HTR-8/SVneo (cell line): Measurements from ENCODE around the gene GHR.
"Not testable (repeated sequence)": the region's sequence is repeated elsewhere in the genome, so short reads cannot be mapped to it uniquely, and the experiment has no call there.

Experiments used
- DNase-seq: peaks from one replicate; pipeline ENCODE4 v3.0.0; 2011; ENCODE audit warnings: low spot score, mixed read lengths; ENCODE audit not compliant: insufficient read length
- FAIRE-seq: peaks from 2 replicates; lab custom pipeline; 2011; peaks lifted over from hg19 to GRCh38; lab: Jason Lieb, UNC

The GHR gene

DNA sequence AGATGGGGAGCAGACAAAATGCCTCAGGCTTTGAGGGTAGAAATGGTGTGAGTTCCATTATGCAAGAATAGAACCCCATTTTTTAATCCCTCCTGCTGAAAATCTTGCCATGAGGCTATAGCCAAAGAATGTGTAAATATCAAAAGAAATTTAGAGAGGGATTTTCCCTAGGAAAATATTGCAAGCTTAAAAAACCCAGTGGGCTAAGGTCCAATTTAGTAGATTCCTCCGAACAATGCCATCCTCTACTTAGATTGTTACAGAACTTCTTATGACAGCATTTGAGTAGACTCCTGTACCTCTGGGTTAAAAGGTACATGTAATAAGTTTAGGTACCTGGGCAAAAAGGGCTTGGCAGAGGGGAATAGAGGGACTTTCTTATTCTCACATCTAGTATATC is 138.4 kb downstream of the GHR start:
- DNase-seq (no peak), FAIRE-seq (no peak)

DNA sequence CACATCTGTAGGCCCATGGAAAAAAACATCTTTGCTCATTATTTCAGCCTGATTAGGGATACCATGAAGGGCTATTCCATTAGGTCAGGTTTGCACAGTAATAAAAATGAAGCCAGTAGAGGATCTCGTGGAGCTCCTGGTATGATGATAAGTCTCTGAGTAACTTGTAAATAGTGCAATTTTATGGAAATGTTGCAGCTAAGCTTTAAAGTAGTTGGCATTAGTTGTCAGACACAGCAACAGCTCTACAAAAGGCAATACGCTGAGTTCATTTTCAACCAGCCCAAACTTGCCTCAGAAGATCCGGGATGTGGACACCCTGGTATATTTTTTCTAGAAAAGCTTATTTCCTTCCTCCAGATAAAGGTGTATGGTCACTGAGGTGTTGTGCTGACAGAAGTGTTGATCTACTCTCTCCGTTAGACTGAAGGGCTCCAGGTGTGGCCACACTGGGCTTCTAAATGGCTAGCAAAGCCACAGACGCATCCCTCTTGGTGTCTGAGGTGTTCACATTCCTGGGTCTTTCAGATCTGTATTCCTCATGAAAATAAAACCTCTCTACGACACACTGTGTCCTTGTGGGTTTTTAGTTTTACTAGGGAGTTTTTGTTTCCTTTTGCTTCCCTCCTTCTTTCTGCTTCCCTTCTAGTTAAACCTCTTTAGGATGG is 141.6 kb downstream of the GHR start:
- no peak for DNase-seq
- no peak for FAIRE-seq

DNA sequence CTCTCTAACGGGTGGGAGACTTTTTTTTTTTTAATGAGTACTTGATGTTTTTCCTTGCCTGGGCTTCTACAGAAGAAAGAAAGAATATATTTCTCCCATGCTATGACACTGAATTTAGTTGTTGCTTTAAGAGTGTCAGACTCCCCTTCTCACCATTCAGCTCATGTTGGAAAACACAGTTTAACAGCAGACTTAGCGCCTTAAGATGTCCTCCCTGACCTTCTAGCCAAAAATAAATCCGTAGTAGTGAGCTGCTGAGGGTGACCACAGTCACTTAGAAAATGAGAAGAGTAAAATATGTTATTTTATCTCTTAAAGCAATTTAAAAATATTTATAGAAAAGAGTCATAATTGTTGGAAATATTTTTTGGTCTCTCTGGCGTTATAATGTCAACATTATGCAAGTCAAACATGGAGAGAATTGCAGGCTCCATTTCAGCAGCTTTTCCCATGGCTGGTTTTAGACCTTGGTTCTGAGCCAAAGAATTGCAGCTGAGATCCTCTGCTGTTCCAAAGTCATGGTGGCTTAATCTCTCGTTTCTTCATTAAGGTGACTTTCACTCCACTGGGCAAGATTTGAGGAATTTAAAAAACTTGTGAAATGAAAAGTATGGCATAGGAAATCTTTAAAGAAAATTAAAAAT is 143.5 kb downstream of the GHR start:
- DNase-seq (no peak), FAIRE-seq (no peak)

DNA sequence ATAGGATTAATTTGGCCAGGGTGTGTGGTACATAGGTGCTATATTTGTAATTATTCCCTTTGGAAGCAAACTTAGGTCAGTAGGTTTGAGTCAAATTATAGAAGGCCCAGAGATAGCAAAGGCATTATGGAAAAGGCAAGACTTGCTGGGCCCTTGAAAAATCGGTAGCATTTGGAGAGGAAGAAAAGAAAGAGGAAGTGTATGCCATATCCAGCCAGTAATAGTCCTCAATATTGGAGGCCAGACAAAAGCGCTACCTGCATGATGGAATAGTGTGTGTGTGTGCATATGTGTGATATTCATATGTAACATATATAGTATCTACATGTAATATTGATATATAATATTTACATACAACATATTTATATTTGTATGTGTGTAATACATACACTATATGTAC is 146.1 kb downstream of the GHR start:
- FAIRE-seq (no peak), DNase-seq (no peak)

DNA sequence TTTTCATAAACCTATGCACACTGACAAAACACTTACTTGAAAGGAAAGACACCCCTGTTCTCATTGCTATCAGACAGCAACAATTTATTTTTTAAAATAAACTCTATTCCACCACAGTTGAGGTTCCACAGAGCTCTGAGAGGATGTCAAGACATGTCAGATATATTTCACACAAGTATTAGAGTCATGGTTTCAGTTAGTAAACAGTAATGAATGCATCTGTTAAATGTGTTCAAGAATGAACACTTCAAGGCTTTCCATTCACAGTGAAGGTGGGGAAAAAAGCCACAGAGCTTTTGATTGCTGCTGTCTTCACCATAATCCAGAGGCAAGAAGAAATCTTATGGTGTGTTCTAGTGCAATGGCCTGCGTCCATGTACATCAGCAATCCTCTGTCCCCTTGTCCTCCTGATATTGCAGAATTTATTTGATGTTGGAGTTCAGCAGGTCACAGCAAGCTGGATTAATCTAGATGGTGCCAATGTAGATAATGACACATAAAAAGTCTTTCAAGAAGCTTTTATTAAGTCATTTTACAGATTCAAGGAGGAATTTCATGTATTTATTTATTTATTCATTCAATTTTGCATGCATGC is 146.8 kb downstream of the GHR start:
- DNase-seq (no peak), FAIRE-seq (no peak)

DNA sequence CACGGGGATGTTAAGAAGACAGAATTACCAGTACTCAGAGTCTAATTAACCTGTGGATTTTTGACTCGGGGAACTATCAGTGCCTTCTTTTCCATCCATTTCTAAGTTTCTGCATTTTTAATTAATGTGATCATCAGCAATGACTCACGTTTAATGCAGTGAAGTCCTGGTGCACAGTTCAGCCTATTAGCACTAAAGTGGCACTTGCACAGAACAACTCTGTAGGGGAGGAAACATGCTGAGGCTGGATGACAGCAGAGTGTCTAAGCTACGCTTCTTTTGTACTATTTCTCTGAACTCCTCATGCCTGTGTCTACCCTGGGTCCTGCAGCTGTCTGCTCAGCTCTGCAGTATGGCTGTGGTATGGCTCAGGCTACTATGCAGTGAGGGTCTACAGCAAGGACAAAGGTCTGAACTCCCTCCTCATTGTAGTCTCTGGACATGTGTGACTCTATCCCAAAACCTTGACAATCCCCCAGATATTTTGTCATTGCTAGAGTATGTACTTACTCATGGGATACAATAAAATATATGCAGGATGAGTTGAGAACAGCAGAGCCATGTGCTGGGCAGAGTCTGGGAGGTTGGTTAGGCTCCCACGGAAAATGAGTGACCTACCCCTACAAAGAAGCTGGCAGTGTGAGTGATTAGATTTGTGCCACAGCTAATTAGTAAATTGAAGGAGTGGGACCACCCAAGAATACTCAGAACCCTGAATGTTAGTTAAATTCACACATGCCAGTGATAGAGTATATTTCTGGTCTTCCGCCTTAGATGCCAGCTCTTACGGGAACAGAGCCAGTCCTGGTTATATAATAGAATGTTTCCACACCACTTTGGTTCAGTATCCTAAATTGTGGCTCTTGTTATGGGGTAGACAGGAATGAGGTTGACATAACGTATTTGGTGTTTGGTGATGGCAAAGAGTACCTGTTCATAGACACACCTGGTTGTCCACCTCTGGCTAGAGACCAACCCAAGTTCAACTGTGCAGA is 148.0 kb downstream of the GHR start:
- DNase-seq = no peak

DNA sequence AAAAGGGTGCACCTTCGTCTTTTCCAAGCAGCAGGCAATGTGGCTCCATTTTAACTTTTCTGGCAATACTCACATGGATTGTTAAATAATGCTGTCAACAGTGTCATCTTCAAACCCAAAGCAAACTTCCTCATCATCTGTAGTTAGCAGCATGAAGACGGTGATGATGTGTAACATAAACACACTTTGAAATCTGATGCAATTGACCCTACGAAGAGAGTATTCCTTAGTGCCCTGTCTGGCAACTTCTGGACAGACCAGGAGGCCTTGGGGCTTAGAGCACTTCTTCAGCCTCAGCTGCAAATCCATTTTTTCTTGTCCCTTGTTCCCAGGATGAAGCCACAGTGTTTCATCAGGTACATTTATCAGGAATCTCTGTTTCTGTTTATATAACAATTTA is 149.1 kb downstream of the GHR start:
- no peak for DNase-seq
- no peak for FAIRE-seq

More for the DNA sequence above, 148.0 kb downstream of the GHR start:
- peak; percentile 44 for FAIRE-seq

DNA sequence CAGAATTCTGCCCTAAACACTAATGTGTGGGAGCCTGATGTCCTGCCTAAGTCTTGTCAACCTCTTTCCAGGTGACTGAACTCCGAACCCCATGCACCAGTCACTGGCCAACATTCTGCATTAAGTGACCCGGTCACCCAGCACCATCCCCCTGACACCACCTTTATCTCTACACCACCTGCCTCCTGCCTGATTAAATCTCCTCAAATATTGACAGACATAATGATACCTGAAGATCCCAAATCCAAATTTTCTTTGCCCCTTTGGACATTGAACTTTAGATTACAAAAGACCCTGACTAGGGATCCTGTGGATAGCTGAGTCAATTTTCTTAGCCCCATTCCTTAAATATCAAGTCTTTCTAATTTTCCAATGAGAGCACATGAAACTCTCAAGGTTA is 150.1 kb downstream of the GHR start:
- no peak for FAIRE-seq
- DNase-seq = no peak

DNA sequence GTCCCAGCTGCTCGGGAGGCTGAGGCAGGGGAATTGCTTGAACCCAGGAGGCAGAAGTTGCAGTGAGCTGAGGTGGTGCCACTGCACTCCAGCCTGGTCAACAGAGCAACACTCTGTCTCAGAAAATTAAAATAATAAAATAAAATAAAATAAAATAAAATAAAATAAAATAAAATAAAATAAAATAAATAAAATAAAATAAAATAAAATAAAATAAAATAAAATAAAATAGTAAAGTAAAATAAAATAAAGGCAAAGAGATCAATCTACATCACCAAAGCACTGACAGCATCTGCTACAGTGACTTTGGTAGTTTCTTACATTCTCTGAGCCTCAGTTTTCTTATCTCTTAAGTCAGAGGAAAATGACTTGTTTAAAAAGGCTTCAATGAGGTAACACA is 152.7 kb downstream of the GHR start:
- not testable (repeated sequence) for DNase-seq, FAIRE-seq

DNA sequence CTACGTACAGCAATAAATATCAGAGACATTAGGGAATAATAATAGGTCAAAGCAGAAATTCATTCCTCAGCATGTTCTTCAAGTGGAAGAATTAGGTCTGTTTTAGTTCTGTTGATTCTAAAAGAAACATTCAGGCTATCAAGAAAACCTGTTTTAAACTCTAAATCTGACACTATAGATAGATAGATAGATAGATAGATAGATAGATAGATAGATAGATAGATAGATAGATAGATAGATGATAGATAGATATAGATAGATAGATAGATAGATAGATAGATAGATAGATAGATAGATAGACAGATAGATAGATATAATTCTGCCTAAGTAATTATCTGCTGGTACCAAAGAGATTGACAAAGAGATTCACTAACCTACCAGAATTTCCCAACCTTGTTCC is 155.7 kb downstream of the GHR start:
- not testable (repeated sequence) for DNase-seq, FAIRE-seq

DNA sequence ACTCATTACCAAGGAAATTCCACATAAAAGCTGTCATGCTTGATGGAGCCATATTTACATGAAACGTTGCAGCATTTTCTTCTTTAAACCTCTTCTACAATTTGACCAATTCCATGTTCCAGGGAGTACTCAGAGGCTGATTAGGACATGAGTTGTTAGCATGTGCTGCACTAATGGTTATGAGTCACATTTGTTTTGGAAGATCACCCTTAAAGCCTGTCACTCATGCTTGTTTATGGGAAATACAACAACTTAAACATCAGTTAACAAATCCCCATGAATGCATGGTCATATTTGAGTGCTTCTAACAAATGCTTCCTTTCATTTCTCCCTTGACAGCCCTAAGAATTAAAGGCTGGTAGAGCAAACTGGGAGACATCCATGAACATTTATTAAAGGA is 156.1 kb downstream of the GHR start:
- no peak for DNase-seq
- no peak for FAIRE-seq

DNA sequence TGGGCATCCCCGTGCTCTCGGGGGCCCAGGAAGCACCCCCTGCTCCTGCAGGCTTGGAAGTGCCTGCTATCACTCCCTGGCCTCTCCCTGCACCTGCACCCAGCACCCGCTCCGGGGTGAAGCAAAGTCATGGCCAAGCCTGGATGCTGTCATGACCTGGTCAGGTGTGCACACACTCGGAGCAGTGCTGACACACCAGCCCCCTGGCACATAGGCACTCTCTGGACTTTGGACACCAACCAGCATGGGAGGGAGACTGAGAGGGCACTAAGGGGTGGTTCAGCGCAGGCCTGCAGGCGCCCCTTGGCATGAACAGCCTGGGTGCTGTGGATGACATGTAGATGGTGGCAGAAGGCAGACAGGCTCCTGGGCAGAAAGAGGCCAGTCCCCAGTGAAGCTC is 158.6 kb downstream of the GHR start:
- FAIRE-seq (no peak), DNase-seq (no peak)

DNA sequence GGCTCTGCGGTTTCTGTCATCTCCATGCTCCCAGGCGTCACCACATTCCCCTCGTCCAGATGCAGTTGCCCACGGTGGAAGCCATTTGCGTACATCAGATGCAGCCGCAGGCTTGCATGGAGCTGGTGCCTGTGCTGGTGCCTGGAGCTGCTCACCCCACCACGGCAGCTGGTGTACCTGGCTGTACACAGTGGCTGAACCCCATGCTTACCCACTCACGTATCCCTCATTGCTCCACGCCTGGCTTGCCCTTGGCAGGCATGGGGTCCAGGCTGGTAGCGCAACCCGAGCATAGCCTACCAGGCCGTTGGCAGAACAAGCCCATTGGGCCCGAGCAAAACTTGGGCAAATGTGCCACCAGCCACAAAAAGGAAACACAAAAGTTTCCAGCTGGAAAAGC is 159.5 kb downstream of the GHR start:
- FAIRE-seq = peak; percentile 9

DNA sequence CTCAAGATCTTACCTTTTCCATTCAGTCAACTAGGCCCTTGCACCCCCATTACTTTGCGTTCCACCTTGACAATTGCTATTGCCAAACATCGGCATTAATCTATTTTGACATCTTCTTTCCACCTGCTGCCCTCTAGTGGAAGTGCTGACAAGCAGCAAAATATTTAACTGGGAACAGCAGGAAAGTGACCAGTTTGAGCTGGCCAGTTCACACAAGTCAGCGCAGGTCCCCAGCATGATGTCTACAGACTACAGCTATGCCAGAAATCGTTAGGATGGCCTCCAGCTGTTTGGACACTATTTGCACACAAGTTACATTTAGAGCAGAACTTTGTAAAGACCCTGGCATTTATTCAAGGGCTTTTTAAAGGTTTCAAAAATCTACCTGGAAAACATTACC is 160.1 kb downstream of the GHR start:
- DNase-seq = peak; percentile 60
- FAIRE-seq = peak; percentile 94

More for the DNA sequence above, 159.5 kb downstream of the GHR start:
- no peak for DNase-seq

DNA sequence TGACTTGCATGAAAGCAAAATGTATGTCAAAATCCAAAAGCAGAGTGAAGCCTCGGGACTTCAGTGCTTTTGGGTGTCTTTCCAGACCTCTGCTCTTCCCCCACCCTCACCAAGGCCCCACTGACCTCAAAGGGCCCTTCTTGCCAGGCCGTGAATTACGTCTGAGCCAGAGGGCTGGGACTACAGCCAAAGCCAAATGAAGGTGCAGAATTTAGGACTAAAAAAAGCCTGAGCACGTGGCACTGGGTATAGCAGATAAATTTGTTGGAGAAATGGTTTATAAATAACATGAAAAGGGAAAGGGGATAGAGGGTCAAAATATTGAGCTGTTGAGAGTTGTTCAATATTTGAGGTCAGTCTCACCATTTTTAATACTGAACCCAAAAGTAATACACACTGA is 163.4 kb downstream of the GHR start:
- FAIRE-seq (no peak), DNase-seq (no peak)

DNA sequence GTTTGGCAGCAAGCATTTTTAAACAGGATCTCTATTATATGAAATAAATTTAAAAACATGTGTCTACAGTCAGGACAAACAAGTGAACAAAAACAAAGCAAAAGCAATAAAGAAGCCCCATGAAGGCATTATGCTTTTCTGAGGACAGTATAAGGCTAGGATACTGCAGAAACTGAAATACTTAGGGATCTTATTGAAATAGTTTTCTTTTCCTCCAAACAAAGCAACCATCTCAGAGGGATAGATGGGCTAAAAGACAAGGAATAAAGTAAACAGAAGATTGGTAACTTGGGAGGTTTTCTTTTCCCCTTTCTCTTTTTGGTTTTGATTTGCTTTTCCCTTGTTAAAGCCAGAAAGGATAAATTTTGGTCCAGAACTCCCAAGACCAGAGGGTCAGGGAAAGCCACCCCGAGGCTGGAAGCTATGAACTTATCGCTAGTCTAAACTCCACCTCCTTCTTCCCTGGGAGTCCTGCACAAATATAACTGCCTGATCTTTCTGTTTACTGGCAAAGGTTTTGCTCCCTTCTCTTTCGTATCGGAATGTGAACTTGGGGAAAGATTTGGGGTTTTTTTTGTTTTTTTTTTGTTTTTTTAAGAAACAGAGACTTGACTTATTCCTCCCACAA is 164.0 kb downstream of the GHR start:
- no peak for DNase-seq
- no peak for FAIRE-seq

DNA sequence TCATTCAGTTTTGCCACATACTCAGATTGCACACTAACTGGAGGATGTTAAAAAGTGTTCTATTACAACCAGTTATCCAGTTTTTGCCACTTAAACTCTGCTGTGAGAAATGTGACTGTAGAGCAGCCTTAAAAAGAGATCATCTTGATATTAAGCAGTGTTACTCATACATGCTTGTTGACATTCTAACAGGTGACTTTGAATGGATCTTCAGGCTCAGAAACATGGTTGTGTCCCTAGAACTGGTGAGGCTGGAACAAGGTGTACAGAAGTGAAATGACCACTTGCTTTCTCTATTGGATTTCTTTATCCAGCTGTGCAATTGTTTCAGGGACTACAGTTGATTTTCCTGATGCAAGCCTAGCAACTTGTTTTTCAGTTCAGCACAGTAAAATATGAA is 167.3 kb downstream of the GHR start:
- DNase-seq (no peak), FAIRE-seq (no peak)

DNA sequence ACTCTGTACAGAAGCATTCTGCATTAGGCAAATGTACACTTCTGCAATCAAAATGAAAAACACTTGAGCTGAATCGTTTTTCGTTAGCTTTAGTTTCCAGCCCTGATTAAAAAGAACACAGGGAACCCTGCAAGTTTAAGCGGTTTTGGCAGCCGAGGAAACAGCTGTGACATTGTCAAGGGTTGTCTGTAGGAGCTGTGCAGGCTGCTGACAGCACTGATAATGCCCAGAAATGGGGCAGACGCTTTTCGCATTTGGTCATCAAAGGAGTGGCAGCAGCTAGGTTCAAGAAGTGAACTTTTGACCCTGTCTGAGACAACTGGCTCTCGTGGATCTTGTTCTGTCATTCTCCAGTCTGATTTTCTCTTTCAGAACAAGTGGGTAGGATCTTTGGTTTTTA is 167.8 kb downstream of the GHR start:
- no peak for FAIRE-seq
- no peak for DNase-seq

DNA sequence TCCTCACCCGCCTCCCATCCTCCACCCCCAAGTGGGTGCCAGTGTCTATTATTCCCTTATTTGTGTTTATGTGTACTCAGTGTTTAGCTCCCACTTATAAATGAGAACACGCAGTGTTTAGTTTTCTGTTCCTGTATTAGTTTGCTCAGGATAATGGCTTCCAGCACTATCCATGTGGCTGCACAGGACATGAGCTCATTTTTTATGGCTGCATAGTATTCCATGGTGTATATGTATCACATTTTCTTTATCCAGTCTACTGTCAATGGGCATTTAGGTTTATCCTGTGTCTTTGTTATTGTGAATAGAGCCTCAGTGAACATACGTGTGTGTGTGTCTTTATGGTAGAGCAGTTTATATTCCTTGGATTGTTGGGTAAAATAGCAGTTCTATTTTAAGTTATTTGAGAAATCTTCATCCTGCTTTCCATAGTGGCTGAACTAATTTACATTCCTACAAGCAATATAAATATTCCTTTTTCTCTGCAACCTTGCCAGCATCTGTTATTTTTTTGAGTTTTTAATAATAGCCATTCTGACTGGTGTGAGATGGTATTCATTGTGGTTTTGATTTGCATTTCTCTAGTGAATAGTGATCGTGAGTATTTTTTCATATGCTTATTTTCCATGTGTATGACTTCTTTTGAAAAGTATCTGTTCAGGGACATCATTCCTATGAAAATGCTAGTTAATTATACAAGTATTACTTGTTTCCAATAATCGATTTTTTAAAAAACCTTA is 169.3 kb downstream of the GHR start:
- FAIRE-seq = no peak
- DNase-seq = no peak
